HG03095 (cell line): ENCODE measurements around the gene NEK11.

Experiments
- ATAC-seq: cut with Tn5 transposase; IDR thresholded peaks from one replicate; pipeline ENCODE4 v1.9.1; 2021; ENCODE audit warnings: moderate library complexity; ENCODE audit not compliant: unreplicated experiment

NEK11 gene

DNA sequence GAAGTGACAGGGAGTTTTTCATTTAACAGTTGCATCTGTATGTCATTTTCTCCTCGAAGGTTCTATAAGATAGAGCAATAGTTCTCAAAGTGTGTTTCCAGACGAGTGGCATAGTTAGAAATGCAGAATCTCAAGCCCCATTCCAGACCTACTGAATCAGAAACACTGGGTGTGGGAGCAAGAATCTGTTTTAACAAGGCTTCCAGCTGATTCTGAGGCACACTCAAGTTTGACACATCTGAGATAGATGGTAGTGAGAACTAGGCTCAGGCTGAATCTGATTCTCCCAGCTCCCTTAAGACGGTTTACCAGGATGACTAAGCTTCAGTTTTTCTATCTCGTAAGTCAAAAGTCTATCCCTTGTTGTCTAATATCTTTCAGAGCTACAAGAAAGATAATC, 195.1 kb downstream of the NEK11 start:
- no peak for ATAC-seq

DNA sequence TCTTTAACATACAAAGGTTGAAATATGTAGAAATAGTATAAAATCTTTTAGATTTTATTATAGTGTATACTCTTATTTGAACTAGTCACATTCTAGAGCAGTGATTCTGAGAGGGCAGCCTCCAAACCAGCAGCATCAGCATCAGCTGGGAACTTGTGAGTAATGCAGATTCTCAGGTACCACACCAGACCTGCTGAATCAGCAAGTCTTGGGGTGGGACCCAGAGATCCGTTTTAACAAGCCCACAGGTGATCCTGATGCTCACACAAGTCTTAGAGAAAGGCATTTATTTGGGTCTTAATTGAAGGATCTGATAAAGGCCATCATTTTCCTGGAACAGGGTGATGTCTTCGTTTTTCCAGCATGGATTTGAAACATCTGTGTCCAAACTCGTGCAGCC, 195.9 kb downstream of the NEK11 start:
- ATAC-seq, result no peak

DNA sequence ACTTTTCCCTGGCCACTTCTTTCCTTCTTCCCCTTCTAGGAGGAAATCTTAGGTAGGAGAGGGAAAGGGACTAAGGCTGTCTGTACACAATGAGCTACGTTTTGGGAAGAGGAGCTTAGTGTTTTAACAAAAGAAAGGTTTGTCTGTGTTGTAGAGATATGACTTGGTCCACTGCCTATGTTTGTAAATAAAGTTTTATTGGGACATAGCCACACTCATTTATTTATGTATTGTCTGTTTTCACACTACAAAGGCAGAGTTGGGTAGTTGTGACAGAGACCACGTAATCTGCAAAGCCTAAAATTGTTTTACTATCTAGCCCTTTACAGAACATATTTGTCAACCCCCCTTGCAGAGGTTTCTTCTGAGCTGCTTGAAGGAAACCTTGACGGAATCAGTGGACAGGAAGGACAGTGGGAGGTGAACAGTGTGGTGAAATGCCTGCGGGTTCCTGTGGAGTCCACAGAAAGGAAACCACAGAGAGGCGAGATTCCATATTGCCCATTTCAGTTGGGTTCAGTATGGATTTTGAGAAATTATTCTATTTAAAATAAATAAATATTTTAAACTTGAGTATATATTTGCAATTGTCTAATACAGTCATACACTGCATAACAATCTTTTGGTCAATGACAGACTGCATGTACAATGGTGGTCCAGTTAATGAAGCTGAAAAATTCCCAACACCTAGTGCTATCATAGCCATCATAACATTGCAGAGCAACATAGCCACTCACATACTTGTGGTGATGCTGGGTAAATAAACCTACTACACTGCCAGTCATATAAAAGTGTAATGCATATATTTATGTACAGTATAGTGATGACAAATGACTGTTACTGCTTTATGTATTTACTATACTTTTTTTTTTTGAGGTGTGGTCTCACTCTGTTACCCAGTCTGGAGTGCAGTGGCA, 197.0 kb downstream of the NEK11 start:
- ATAC-seq, result no peak

DNA sequence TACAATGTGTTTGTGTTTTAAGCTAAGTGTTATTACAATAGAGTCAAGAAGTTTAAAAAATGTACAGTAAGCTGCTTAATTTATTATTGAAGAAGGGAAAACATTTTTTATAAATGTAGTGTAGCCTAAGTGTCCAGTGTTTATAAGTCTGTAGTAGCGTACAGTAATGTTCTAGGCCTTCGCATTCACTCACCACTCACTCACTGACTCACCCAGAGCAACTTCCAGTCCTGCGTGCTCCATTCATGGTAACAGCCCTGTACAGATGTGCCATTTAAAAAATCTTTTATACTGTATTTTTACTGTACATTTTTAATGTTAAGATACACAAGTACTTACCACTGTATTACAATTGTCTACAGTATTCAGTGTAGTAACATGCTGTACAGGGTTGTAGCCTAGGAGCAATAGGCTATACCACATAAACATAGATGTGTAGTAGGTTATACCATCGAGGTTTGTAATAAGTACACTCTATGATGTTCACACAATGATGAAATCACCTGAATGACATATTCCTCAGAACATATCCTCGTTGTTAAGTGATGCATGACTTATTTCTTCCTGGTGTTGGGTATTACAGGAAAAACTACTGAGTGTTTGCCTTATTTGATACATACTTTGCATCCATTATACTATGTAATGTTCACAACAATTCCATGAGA, 198.3 kb downstream of the NEK11 start:
- ATAC-seq, result no peak

DNA sequence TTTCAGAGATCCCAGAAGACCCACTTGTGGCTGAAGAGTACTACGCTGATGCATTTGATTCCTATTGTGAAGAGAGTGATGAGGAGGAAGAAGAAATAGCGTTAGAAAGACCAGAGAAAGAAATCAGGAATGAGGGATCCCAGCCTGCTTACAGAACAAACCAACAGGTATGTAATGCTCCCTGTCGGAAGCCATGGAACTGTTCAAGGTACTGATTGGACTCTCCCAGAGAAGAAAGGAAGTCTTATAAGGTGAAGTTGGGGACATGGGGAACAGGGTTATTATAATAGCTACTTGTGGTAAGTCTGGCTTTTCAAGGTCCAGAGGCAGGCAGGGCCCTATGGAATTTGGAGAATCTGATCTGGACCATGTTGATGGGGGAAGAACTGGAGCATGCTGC, 201.8 kb downstream of the NEK11 start:
- ATAC-seq, result no peak

DNA sequence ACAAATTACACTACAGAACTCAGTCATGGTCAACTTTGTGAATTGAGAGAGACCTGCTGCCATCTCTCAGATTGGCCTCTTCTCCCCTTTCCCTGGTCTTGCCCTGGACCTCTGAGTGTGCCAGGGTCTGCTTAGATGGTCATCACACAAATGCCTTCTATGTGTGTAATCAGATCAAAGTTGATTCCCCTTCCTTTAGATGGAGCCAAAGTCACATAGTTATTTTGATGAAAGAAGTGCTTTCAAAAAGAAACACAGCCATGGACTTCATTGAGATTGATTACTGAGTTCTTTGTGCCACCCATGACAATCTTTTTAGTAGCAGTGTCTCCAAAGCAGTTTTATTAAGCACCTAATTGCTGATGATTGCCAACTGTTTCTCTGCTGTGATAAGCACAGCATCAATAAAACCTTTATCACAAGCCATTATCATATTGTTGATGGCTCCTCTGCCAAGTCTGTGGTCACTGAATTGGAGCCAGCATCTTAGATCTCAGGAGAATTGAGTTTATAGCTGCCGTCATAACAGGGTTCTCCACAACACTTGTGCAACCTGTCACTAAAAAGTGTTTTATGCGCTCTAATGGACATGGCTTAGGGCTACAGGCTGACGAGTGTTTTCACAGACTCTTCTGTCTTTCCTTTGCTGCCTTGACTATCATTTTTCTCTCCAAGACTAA, 205.2 kb downstream of the NEK11 start:
- no peak for ATAC-seq

DNA sequence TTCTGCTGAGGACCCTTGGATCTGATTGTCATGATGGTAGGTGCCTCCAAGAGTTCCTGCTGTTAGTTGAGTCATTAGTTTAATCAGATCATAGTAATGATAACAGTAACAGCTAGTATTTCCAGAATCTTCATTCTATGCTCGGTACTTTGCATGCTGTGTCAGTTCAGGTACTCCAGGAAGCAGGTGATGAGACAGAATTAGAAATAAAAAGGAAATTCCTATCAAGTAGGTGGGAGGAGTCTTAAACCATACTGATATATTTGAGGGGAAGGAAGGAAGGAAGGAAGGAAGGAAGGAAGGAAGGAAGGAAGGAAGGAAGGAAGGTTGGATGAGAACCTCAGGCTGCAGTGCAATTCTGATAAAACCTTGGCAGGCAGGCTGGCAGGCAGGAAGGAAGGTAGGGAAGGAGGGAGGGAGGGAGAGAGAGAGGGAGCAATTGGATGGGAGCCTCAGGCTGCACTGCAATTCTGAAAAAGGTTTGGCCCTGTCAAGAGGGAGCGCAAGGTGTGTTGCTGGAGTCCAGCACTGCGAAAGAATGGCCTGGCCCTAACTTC, 206.1 kb downstream of the NEK11 start:
- no peak for ATAC-seq

DNA sequence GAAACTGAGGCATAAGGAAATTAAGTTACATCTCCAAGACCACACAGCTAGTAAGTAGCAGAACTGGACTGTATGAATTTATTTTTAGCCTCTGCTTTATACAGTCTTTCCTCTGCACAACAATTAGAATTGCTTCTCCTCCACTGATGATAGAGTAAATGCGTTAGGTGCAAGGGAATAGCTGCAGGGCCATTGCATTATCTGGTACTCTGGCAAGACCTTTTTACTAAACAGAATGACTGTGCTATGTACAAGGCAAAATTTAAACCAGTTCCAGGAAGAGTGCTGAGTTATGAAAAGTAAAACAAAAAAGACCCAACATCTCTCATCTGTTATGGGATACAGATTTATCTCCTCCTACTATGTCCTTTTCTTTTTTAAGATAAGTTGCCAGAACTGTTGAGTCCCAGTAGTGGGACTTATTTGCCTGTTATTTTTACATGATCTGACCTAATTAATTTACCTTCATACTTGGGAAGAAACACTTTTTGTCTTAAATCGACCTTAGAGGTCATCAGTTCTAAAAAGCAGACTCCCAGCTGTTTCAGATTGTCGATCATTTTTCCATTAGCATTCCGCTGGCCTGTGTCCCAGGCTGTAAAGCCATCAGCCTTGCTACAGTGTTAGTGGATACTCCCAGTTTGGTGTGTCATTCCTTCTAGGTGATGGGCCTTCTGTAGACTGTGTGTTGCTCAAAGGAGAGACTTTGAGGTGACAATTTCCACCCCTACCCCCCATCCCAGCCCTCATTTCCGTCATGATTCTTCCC, 207.4 kb downstream of the NEK11 start:
- no peak for ATAC-seq

DNA sequence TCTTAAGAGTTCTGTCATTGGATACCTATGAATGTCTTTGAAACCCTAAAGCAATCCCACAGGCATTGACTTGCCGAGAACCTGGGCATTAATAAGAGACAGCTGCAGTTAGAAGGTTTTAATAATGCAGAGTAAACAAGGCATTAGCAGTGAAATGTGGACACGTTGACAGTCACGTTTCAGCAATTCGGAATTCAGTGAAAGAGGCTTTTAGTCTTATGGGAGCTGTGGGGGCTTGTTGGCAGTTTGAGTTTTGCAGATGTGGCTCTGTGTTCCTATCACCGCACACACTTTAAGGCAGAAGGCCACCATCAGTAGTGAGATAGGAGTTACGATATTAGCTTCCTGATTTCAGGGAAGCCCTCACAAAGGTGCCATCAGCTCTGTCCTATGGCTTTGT, 209.7 kb downstream of the NEK11 start:
- no peak for ATAC-seq

DNA sequence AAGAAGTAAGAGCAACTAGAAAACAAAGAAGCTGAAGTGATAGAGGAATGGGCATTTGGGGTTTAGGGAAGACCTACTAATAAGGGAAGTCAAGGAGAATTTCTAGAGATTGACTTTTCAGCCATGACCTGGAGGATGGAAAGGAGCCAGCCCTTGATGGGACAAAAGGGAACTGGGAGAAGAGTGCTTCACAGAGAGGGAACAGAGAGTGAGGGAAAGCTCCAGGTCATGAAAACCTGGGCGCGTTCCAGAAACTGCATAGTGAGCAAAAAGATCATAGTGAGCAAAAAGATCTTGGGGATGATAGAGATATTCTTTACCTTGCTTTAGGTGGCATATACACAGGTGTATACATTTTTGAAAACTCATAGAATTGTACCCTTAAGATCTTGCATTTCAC, 211.8 kb downstream of the NEK11 start:
- ATAC-seq, result no peak

DNA sequence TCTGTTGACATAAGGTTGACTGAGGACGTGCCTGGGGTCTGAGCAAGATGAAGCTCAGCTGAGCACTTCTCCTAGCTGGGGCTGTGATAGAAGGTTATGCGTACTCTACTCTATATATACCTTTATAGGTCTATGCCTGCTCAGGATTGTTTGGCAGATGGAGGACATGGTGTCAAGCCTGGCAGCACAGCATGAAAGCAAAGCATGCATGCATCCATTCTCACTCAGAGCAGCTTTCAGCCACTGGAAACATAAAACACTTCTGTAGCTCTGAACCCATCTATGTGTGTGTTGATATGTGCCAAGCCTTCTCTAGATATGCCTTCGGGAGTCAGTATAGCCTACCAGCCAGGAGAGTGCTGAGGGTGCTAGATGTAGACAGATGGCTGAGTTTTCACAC, 212.6 kb downstream of the NEK11 start:
- ATAC-seq, result no peak

DNA sequence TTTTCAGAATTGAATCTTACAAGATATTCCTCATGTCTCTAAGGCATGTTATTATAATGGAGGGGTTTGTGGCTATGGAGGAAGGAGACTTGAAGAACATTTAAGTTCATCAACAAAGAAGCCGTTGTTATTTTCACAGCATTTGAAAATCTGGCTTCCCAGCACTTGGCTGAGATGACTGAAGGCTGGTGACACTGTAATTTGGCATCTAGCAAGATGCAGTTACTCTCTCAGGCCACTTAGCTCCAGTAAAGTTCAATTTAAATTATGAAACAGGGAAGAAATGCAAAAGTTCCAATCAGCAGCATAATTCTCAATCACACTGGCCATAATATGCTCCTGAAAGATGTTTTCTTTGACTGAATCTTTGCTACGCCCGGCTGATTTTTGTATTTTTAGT, 215.5 kb downstream of the NEK11 start:
- no peak for ATAC-seq

DNA sequence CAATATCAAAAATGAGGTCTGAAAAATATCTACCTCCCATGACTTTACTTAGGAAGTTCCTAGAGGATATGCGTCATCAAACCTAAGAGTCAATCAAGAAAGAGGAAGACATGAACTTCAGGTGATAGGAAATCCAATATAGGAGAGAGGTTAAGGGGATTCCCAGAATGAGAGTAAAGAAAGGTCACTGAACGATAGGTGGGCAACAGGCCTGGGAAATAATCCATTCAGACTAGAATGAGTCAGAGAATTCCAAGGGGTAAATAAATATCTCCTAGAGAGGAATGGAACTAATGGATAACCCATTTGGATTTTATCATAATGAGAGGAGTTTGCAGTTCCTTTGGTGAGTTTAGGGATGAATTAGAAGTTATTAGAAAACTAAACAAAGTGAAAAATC, 223.8 kb downstream of the NEK11 start:
- no peak for ATAC-seq

DNA sequence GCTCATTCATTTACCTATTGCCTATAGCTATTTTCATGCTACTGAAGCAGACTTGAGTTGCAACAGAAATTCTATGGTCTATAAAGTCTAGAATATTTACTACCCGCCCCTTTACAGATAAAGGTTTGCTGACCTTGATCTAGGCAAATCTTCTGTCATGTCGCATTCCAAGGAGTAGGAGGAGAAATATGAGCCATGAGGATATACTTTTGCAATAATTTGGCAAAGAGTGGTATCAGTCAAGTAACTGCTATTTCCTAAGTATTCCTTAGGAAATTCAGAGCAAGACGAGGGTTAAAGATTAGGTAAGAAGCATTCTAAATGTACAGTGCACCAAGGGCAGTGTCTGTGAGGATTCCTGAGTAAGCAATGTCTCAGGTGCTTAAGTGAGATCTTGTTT, 233.8 kb downstream of the NEK11 start:
- ATAC-seq, result no peak

DNA sequence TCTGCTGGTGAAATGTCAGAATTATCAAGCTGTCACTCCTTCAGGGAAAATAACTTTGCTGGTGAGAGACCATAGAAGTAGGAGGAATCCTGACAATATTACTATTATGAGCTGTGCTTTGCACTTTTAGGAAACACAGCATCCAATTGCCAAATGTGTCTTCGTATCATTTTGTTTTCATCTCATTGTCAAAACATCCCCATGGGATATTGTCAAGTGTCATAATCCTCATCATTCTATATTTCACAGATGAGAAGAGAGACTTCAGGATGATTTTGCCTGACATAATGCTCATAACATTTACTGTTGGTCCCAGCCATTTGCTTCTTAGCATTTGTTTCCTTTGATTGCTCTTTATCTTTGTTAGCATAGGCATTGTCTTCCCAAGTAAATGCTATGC, 234.4 kb downstream of the NEK11 start:
- no peak for ATAC-seq

DNA sequence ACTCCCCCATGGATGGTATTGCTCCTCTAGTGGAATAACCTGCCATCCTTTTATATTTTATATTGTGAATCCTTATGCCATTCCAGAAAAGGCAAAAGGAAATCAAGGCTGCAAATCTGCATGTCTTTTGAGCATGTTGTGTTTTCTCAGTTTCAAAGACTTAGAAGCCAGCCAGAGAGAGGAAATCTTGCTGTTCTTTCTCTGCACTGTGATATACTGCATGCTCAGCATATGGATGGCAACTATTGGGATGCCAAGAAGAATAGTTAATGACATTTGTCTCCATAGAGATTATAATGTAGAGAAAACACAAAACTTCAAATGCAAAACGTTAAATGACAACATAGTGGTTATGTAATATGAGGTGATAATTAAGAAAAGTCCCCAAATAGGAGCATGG, 248.9 kb downstream of the NEK11 start:
- ATAC-seq, result no peak

DNA sequence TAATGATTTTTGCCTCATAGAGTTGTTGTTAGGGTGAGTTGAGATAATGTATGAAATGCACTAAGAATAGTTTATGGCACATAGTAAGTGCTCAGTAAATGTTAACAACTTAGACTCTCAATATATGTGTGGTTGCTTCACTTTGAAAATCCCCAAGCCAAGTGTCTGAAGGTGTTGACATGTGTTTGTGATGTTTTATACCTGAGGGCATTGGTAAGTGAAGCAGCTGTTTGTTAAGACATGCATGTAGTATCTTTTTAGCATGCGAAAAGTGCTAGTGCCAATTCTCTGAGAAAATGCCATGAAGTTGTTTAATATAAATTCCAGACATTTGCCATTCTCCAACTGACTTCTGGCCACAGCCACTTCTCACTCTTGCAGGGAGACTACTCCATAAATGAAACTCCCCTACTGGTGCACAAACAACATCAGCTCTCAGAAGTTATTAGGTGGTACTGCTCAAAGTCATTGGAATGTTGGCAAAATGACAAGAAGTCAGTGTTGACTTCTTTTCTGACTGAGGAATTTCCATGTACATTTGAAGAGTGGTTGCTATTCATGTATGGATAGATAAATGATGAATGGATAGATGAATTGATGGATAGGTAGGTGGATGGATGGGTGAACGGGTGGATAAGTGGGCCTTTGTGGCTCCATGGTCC, 251.3 kb downstream of the NEK11 start:
- no peak for ATAC-seq

DNA sequence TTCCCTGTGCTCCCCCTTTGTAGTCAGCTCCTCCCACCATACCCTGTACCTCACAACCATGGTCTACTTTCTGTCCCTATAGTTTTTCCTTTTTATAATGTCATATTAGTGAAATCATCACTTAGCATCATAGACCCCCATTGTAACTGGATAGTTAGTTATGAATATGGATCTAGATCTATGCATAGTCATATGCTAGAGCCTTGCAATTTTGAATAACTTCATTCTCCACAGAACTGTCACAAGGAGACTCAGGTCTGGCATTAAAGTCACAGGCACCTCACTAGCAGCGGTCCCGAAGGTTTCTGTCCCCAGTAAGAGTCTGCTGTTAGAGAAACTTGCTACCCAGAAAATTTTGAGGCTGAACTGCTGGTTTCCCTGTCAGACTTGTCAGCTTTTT, 252.9 kb downstream of the NEK11 start:
- ATAC-seq, result no peak

DNA sequence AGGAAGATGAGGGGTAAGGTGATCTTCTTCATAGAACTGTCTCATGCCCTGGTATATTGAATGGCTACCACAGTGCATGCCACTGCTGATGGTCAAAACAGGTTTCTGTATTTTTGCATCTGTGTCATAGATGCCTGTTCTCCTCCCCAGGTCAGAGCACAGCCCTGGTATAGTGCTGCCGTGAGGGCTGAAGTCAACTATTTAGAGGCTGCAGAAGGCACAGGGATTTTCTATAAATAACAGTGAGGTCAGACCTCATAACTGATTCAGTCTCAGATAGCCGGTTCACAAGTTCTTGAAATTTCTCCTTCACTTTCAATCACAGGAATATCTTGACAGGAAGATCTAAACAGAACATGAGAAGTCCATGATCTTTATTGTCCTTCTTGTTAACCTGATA, 255.7 kb downstream of the NEK11 start:
- ATAC-seq, result no peak

DNA sequence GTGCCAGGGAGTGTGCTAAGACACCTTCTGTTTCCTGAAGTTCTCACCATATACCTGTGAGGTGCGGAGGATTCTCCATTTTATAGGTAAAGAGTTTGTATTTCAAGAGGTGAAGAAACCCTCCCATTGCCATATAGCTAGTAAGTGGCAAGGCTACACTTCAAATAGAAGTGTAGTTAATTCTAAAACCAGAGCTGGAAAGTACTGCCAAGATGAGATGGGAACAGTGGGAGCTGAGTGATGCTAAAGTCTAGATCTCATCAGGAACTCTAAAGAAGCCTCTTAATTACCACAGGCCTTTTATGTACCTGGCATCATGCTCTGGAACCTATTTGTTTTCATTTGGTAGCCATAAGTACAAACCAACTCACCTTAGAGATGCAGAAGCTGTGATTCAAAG, 256.3 kb downstream of the NEK11 start:
- no peak for ATAC-seq
